CD4-positive, alpha-beta T cell (primary cell): ENCODE data around the gene VSNL1. TPM values are rescaled to one million over a fixed set of nuclear protein-coding genes. Genes with fewer than 3 reads are reported as not detected.

Source experiments
- ATAC-seq: fragments of 200-7000 bp; cut with Tn5 transposase; one replicate; pipeline ENCODE4 v1.10.0; 2022; ENCODE audit warnings: mild to moderate bottlenecking; ENCODE audit not compliant: poor library complexity
- CTCF ChIA-PET: fragments of 350-600 bp; sonication (Branson Sonifier 250); formaldehyde crosslinking; loops from one replicate; lab custom pipeline; 2021; ENCODE audit warnings: antibody characterized with exemption, inconsistent platforms; lab: Charles Lee
- POLR2A ChIA-PET: fragments of 350-600 bp; sonication (Branson Sonifier 250); formaldehyde crosslinking; loops from one replicate; lab custom pipeline; 2021; ENCODE audit warnings: antibody characterized with exemption, inconsistent platforms; lab: Charles Lee
- DNase-seq, 14 experiments: peaks; one replicate each; pipeline ENCODE4 v3.0.0-alpha.2; 2013 to 2020; ENCODE audit warnings: mixed read lengths in 2 of 14
- H3K27ac ChIP-seq, 2 donors: one replicate each; pipeline versions ENCODE4 v1.5.1 to v1.7.0; 2013; ENCODE audit warnings: low read length in 2 of 2, low read depth in 1 of 2, mild to moderate bottlenecking in 1 of 2
- H3K27me3 ChIP-seq, 2 experiments: 1 replicate in 1 of 2; 2 replicates in 1 of 2; pipeline versions ENCODE4 v1.6.1 to v1.7.0; 2013; ENCODE audit warnings: low read length in 2 of 2, control low read depth in 1 of 2, mild to moderate bottlenecking in 1 of 2, moderate library complexity in 1 of 2; ENCODE audit not compliant: insufficient read depth in 2 of 2, control insufficient read depth in 1 of 2
- H3K36me3 ChIP-seq: one replicate; pipeline ENCODE4 v1.6.1; 2013; ENCODE audit warnings: low read length, control low read depth; ENCODE audit not compliant: insufficient read depth
- H3K4me1 ChIP-seq: one replicate; pipeline ENCODE4 v1.6.1; 2013; ENCODE audit warnings: low read length, control low read depth; ENCODE audit not compliant: insufficient read depth
- H3K4me3 ChIP-seq: one replicate; pipeline ENCODE4 v1.5.1; 2013; ENCODE audit warnings: mild to moderate bottlenecking, low read length, moderate library complexity
- H3K9me3 ChIP-seq, 2 experiments: 1 replicate in 1 of 2; 2 replicates in 1 of 2; pipeline versions ENCODE4 v1.6.1 to v1.7.0; 2013; ENCODE audit warnings: low read length in 2 of 2, mild to moderate bottlenecking in 2 of 2, control low read depth in 1 of 2, moderate library complexity in 1 of 2; ENCODE audit not compliant: control insufficient read depth in 1 of 2, insufficient read depth in 1 of 2
- H3K27ac Mint-ChIP-seq: one replicate; pipeline ENCODE4 v1.8.0; 2020; ENCODE audit warnings: mixed read lengths
- H3K27me3 Mint-ChIP-seq: one replicate; pipeline ENCODE4 v1.8.0; 2021; ENCODE audit warnings: mixed read lengths
- H3K36me3 Mint-ChIP-seq: one replicate; pipeline ENCODE4 v1.8.0; 2021; ENCODE audit warnings: low read depth, mixed read lengths
- H3K4me1 Mint-ChIP-seq: one replicate; pipeline ENCODE4 v1.8.0; 2021; ENCODE audit warnings: low read depth, mixed read lengths
- H3K4me3 Mint-ChIP-seq: one replicate; pipeline ENCODE4 v1.8.0; 2020; ENCODE audit warnings: mild to moderate bottlenecking, mixed read lengths
- H3K9me3 Mint-ChIP-seq: one replicate; pipeline ENCODE4 v1.8.0; 2020; ENCODE audit warnings: mixed read lengths
- CTCF ChIP-seq: fragments of 200-600 bp; IDR thresholded peaks from one replicate; pipeline ENCODE4 v1.8.0; 2022; ENCODE audit warnings: antibody characterized with exemption, mild to moderate bottlenecking
- intact Hi-C, 2 experiments: fragments of 100-400 bp; cut with DNase I in 1 of 2; cut with micrococcal nuclease in 1 of 2; formaldehyde crosslinking; loops; one replicate each; pipeline versions ENCODE4 v1.15.1 to v1.9.0; 2023 to 2025; cut with DNase I, micrococcal nuclease
- total RNA-seq, 174 experiments: library from RNA in 2 of 174; stranded (reverse) in 2 of 174; gene quantifications; one replicate each; pipeline ENCODE4 v1.2.3 and lab custom pipeline; 2021 to 2026

Gene VSNL1
- total RNA-seq, 2 experiments from 2014 or later = not detected

GRCh38 chr2:17589406-17590035 lies 49.0 kb downstream of the VSNL1 start:
- no peak for TF ChIP-seq CTCF

GRCh38 chr2:17590342-17590911 lies 49.9 kb downstream of the VSNL1 start:
- Histone ChIP-seq H3K27me3 (peaks cover 0 to 4% of the 10 kb centered on the region in 2 experiments), H3K27ac (no peak overlapping the region), H3K4me3 (no peak overlapping the region), H3K36me3 (no peaks in the 10 kb centered on the region), H3K4me1 (no peaks in the 10 kb centered on the region), H3K9me3 (no peaks in the 10 kb centered on the region)
- Mint-ChIP-seq H3K27ac (no peak overlapping the region), H3K4me3 (no peak overlapping the region), H3K36me3 (no peaks in the 10 kb centered on the region), H3K9me3 (no peaks in the 10 kb centered on the region), H3K4me1 (no peaks in the 10 kb centered on the region), H3K27me3 (peaks cover 17% of the 10 kb centered on the region)
- intact Hi-C loops = no loop called here
- ChIA-PET CTCF (no interaction called here), POLR2A (no interaction called here)
- DNase-seq (no peak), ATAC-seq (no peak)
- no peak for TF ChIP-seq CTCF

More at GRCh38 chr2:17589406-17590035, 49.0 kb downstream of the VSNL1 start:
- Histone ChIP-seq H3K27me3 (peaks cover 0 to 4% of the 10 kb centered on the region in 2 experiments), H3K27ac (no peak overlapping the region), H3K9me3 (no peaks in the 10 kb centered on the region), H3K4me1 (no peaks in the 10 kb centered on the region), H3K4me3 (no peak overlapping the region), H3K36me3 (no peaks in the 10 kb centered on the region)
- H3K27me3 Mint-ChIP-seq = peaks cover 17% of the 10 kb centered on the region
- POLR2A ChIA-PET = no interaction called here
- DNase-seq (no peak), ATAC-seq (no peak)
- CTCF ChIA-PET = no interaction called here
- H3K9me3 Mint-ChIP-seq = no peaks in the 10 kb centered on the region
- intact Hi-C loops = no loop called here
- H3K27ac Mint-ChIP-seq = no peak overlapping the region
- no peaks in the 10 kb centered on the region for H3K4me1 Mint-ChIP-seq
- no peak overlapping the region for H3K4me3 Mint-ChIP-seq
- no peaks in the 10 kb centered on the region for H3K36me3 Mint-ChIP-seq

GRCh38 chr2:17591846-17592245 lies 51.4 kb downstream of the VSNL1 start:
- H3K4me3 ChIP-seq = no peak overlapping the region
- no peak for DNase-seq
- Mint-ChIP-seq H3K4me3 (no peak overlapping the region), H3K27me3 (peaks cover 15% of the 10 kb centered on the region), H3K9me3 (no peaks in the 10 kb centered on the region), H3K27ac (no peak overlapping the region), H3K36me3 (no peaks in the 10 kb centered on the region), H3K4me1 (no peaks in the 10 kb centered on the region)
- H3K27ac ChIP-seq = no peak overlapping the region
- no peak for ATAC-seq
- intact Hi-C loops = no loop called here
- no peaks in the 10 kb centered on the region for H3K36me3 ChIP-seq
- POLR2A ChIA-PET = no interaction called here
- no peaks in the 10 kb centered on the region for H3K4me1 ChIP-seq
- CTCF ChIA-PET = no interaction called here
- no peak for TF ChIP-seq CTCF
- peaks cover 0 to 4% of the 10 kb centered on the region in 2 experiments for H3K27me3 ChIP-seq
- H3K9me3 ChIP-seq = no peaks in the 10 kb centered on the region
